RWPE1 (cell line): Measurements from ENCODE around the gene SMIM22.

Experiments
- CTCF ChIA-PET: fragments of 350-600 bp; sonication (Branson Sonifier 250); formaldehyde crosslinking; extraction: SDS; loops from one replicate; lab custom pipeline; 2021; lab: Yijun Ruan, JAX
- POLR2A ChIA-PET: fragments of 400-600 bp; formaldehyde crosslinking; extraction: SDS; loops from one replicate; lab custom pipeline; 2020; ENCODE audit warnings: antibody characterized with exemption; ENCODE audit not compliant: low non-redundant PET; lab: Yijun Ruan, JAX
- DNase-seq: peaks from one replicate; pipeline ENCODE4 v3.0.0; 2012; ENCODE audit warnings: low spot score
- H3K27ac ChIP-seq: fragments of 450-650 bp; 2 replicates; pipeline ENCODE4 v1.5.1; 2017
- CTCF ChIP-seq: fragments of 450-650 bp; conservative IDR thresholded peaks from 2 replicates; pipeline ENCODE4 v1.5.1; 2017; ENCODE audit warnings: low read depth, mild to moderate bottlenecking

SMIM22 gene

DNA sequence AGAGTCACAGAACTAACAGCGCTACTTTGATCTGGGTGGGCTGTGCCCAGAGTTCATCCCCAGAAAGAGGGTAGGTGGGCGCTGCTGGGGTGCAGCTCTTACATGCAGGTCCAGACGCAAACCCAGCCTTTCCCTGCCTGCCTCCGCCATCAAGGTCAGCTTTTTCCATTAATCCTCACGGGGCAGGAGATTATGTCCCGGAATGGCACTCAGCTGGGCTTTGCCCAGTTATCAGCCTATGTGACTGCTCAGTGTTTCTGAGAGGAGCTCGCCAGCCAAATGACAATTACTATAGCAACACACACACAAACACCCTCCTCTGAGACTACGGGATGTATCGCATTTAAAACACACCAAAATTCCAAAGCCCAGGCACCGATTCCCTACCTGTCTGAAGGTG lies 31.8 kb downstream of the SMIM22 start:
- H3K27ac ChIP-seq: no peak overlapping the region
- DNase-seq: no peak
- ChIA-PET CTCF (no interaction called here), POLR2A (no interaction called here)
- TF ChIP-seq CTCF: no peak

DNA sequence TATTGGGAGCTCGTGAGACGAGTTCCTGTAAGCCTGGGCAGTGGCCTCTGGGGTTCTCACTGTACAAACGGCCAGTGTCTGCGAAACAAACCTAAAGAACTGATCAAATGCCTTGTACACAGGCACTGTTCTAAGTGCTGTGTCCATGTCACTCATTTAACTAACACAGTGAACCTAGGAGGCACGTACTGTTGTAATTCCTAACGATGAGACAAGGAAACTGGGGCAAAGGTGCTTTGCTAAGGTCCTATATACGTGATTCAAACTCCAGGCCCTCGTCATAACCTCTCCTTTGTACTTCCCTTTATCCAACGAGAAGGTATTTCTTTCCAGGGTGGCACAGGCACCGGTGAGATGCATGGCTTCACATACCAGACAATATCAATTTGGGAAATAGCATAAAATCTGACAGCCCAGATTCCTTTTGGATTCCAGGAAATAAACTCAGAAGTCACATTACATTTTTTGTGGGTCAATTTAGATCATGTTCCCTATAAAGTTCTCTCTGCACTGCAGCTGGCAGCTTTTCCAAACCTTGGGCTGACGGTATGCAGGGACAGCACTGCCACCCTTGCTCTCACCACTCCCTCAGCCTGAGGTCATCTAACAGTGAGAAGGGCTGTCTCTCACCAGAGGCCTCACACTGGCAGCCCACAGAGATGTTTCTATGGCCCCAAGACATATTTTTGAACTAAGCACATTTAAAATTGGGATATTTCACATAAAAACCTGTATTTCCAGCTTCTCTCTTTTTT lies 33.6 kb downstream of the SMIM22 start:
- TF ChIP-seq CTCF: no peak
- H3K27ac ChIP-seq: no peak overlapping the region
- no peak for DNase-seq
- ChIA-PET CTCF (interaction anchor here (0.6 kb wide), 1 partner anchor 56 kb away, joined by 3 read pairs; no protein-coding TSS in a partner anchor), POLR2A (no interaction called here)

GRCh38 chr16:4830408-4830807 lies 35.2 kb downstream of the SMIM22 start:
- ChIA-PET CTCF (interaction anchor here (0.7 kb wide), 1 partner anchor 111 kb away, joined by 3 read pairs; no protein-coding TSS in a partner anchor), POLR2A (no interaction called here)
- no peak for DNase-seq
- no peak for TF ChIP-seq CTCF
- H3K27ac ChIP-seq: peak overlapping the region; percentile 16; the same call in 1 of the 2 replicates

DNA sequence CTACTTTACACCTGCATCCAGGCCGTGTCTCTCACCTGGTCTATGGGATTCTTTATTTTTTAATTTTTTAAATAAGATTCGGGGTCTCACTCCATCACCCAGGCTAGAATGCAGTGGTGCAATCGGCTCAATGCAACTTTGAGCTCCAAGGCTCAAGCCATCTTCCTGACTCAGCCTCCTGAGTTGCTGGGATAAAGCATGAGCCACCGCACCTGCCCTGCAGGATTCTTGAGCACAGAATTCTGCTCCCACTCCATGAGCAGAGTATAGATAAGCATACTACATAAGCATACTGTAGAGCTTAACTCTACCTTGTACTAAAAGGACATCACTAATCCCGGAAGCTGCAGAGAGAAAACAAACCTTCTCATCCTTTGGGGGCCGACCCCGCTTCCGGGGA lies 36.4 kb downstream of the SMIM22 start:
- DNase-seq: no peak
- POLR2A ChIA-PET: no interaction called here
- no peak overlapping the region for H3K27ac ChIP-seq
- CTCF ChIA-PET: no interaction called here
- no peak for TF ChIP-seq CTCF

GRCh38 chr16:4832698-4833343 lies 37.7 kb downstream of the SMIM22 start:
- POLR2A ChIA-PET: no interaction called here
- DNase-seq: no peak
- H3K27ac ChIP-seq: no peak overlapping the region
- no peak for TF ChIP-seq CTCF
- CTCF ChIA-PET: no interaction called here

- ChIA-PET POLR2A (no interaction called here), CTCF (no interaction called here)
- H3K27ac ChIP-seq: no peak overlapping the region
- no peak for DNase-seq
- no peak for TF ChIP-seq CTCF
These were observed 38.4 kb downstream of the SMIM22 start for GRCh38 chr16:4833584-4833983.
